ENCODE measurements around the gene OLA1. TPM values are rescaled to one million over a fixed set of nuclear protein-coding genes. Genes with fewer than 3 reads are reported as not detected.

OLA1 gene
- total RNA-seq, 1 experiment from 2014 or later, result 198 TPM

DNA sequence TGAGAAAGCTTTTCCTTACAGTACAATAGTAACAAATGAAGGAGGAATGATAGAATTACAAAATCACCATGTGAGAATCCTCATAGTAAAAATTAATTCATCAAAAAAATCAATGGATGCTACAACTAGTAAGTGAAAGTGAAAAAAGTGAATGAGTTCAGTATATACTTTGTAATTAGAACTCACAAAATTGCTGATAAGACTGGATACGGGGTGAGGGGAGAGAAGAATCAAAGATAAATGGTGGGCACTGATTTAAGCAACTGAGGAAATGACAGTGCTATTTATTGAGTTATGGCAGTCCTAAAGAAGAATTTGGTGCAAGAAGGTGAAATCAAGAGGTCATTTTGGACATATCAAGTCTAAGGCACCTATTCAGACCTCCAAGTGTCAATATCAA is 20.6 kb downstream of the OLA1 start:
- DNase-seq (ENCODE audit: extremely low read depth, low read depth), result no peak

DNA sequence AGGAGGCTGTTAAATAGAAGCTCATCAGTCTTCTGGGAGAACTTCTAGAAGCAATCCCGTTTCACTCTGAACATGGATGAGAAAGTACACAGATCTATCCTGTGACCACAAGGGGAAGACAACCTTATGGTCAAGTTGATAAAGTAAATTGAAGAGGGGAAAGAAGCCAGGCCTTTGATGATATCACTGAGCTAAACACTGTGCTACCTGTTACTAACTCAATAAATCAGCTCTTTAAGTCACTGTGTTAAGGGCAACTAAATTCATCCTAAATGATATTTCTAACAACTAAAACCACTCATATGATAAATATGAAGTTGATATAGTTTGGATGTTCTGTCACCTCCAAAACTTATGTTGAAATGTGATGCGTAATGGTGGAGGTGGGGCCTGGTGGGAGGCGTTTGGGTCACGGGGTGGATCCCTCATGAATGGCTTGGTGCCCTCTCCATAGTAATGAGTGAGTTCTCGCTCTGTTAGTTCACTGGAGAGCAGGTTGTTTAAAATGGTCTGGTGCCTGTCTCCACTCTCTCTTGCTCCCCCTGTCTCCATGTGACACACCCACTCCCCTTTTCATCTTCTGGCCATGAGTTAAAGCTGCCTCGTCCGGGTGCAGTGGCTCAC is 23.6 kb downstream of the OLA1 start:
- DNase-seq (ENCODE audit: extremely low read depth, low read depth), result no peak

DNA sequence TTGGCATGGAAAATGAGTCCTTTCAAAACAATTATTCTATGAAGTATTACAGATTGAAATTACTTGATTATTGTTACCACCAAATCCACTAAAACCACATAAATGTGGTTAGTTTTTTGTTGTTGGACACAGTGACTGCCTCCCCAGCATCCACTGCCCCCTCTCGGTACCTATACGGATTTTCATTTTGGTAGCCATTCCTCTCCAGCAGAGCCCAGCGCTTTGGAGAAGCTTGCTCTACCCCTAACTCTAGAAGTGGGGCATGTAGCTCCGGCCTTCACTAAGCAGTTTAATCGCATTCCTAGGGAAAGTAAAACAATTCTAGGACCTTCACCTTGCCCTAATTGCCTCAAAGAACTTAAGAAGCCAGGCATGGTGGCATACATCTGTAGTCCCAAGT is 24.2 kb downstream of the OLA1 start:
- no peak for DNase-seq (ENCODE audit: extremely low read depth, low read depth)

DNA sequence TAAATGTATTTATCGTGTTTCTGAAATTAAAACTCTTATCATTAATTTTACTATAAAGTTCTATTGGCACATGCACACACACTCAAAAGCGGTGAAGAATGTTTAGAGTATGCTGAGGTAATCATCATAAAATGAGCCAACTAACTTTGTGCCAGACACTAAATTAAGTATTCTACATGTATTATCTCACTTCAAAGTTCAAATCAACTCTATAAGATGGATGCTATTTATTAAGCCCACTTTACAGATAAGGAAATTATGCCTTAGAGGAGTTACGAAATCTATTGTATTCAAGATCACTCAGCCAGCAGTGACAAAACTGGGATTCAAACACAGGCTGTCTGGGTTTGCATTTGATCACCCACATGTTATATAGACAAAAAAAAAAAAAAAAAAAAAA is 24.9 kb downstream of the OLA1 start:
- DNase-seq (ENCODE audit: extremely low read depth, low read depth), result no peak

DNA sequence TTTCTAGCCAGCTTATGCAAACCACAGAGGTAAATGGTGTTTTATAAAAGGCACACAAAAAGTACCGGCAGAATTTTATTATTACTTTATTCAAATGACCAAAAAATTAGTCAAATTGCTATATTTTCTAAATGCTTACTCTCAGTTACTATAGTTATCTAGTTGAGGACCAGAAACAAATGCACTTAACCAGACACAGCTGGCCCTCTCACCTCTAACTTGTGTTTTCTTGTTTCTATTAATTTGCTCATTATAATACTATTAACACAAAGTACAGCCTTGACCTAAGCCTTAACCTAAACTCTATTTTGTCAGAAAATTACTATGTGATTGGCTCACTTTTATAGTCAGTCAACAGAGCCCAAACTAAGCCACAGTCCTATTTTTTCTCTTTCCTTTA is 26.2 kb downstream of the OLA1 start:
- no peak for DNase-seq (ENCODE audit: extremely low read depth, low read depth)

DNA sequence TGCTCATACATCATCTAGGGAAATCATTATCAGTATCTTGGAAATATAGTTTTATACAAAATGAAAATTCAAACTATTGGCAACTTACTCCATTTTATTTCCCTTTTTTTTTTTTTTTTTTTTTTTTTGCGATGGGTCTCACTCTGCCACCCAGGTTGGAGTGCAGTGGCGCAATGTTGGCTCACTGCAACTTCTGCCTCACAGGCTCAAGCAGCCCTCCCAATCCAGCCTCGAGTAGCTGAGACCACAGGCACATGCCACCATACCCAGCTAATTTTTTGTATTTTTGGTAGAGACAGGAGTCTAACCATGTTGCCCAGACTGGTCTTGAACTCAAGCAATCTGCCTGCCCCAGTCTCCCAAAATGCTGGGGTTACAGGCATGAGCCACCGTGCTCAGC is 29.0 kb downstream of the OLA1 start:
- no peak for DNase-seq (ENCODE audit: extremely low read depth, low read depth)

DNA sequence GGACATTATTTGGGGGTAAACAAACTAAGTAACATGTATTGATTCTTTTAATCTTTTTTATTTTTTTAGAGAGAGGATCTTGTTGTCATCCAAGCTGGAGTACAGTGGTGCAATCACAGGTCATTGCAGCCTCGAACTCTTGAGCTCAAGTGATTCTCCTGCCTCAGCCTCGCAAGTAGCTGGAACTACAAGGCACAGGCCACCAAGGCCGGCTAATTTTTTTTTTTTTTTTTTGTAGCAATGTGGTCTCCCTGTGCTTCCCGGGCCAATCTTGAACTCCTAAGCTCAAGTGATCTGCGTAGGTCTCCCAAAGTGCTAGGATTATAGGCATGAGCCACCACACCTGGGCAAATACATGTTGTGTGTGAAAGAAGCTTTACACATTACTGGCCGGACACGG is 29.6 kb downstream of the OLA1 start:
- DNase-seq (ENCODE audit: extremely low read depth, low read depth), result no peak

DNA sequence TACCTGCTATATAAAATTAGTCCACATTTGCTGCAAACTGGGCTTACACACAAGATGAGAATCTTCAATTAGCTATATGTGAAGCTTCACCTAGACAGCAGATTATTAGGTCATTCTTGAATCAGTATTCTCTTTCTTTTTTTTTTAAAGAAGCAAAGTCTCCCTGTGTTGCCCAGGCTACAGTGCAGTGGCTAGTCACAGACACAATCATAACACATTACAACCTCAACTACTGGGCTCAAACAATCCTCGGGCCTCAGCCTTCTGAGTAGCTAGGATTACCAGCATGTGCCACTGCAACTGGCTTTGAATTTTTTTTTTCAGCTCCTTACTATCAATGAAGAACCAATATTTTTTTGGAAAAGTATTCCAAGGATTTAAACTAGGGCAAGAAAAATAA is 30.5 kb downstream of the OLA1 start:
- no peak for DNase-seq (ENCODE audit: extremely low read depth, low read depth)

DNA sequence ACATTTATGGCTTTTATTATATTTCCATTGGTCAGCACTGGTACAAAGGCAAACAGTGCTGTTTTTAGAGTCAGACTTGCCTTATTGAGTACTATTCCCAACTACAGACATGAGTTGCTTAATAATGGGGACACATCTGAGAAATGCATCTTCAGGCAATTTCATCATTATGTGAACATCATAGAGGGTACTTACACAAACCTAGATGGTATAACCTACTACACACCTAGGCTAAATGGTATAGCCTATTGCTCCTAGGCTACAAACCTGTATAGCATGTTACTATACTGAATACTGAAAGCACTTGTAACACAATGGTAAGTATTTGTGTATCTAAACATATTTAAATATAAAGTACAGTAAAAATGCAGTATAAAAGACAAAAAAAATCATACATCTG is 36.4 kb downstream of the OLA1 start:
- no peak for DNase-seq (ENCODE audit: extremely low read depth, low read depth)

DNA sequence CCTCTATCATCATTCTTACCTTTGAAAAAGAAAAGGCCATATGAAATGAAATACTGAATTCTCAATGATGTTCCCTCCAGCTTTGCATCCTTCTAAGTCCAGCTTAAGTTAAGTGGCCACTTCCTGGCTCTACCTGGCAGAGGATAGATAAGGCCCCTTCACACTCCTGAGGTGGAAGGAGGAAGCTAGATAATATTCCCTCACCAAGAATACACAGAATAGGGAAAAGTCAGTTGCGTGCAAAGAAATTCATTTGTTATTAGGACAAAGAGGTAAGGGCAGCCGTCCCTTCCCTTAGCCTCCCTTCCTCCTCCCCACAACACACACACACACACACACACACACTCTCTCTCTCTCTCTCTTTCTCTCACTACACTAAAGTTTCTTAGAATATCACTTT is 37.5 kb downstream of the OLA1 start:
- no peak for DNase-seq (ENCODE audit: extremely low read depth, low read depth)

DNA sequence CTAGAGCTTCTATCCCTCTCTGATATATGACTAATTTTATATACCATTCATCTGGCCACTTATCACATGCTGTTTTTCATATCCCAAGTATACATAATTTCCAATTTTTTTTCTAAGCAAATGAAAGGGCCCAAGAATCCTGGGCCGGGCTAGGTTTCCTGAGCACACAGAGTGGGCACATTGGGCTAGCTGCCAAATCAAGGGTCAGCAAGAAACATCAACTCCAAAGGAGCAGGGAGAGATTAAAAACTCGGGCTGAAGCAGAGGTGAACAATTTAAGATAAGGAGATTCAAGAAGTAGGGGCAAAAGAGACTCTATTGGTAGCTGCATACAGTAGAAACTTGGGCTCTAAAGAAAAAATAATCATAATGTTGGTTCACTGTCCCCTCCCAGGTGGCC is 39.0 kb downstream of the OLA1 start:
- no peak for DNase-seq (ENCODE audit: extremely low read depth, low read depth)

DNA sequence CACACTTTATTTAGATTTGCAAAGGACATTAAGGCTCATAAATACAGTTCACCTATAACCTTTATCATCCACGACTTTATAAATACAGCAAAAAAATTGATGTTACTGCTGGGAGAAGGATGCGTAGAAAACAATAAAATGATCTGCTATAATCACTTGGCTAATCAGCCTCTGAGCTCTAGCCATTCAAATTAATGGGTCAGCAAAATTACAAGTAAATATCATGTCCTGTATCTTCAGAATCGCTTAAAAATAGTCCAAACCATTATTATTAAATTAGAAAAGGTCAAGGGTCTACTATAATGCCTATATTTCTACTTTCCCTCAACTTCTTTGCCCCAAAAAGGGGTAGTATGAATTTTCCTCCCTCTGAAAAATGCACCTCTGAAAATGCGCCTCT is 40.3 kb downstream of the OLA1 start:
- no peak for DNase-seq (ENCODE audit: extremely low read depth, low read depth)

DNA sequence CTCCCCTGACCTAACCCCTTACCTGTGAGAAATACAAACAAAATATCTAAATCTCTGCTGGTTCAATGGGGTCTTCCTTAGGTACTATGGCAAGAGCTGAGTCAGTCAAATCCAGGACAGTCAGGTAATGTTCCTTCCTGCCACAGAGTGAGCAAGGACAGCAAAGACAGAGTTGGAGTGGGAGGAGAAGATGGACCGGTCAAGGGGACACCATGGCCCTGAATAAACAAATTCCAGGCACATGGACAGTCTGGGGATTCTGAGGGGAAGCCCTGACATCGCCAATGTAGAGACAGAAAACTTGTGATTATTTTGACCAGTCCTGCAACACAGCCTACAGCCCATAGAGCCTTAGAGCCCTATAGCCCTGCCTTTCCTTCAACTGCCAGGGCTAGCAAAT is 42.8 kb downstream of the OLA1 start:
- no peak for DNase-seq (ENCODE audit: extremely low read depth, low read depth)

DNA sequence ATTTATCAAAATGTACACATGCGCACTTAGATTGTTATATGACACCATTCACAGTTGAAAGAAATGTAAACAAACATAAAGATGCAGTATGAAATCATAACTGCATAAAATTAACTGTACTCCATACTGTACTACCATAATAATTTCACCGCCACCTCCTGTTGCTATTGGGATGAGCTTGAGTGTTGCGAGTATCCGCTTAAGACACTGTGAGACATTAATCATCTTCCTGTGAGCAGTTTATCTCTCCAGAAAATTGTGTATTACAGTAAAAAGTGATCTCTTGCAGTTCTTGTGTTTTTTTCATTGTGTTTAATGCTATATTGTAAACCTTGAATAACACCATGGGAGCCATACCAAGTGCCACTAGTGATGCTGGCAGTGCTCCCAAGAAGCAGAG is 46.1 kb downstream of the OLA1 start:
- DNase-seq (ENCODE audit: extremely low read depth, low read depth), result no peak

DNA sequence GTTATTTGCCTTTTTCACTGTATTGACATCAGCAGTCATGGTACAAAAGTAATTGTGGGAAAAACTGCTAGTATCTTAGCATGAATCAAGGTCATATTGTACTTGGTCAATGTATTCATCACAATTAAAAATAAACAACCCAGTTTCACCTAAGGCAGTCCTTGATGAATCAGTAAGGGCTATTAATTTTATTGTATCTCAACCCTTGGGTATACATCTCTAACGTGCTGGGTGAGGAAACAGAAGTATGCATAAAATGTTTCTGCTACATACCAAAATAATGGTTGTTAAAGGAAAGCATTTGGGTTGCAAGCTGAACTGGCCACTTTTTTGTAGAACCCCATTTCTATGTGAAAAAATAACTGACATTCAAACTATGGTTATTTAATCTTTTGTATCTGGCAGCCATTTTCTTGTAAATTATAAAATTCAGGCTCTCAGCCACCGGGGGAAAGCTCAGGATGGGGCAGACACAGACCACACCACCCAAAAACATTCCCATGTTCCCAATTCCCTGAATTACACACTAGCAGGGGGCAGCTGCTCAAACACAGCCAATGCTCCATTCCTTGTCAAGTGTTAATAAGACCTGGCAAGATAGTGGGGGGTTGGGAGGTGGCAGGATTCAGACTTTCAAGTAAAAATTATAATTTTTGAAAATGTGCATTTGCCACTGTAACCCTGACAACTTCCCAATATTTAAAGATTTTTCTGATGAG is 49.3 kb downstream of the OLA1 start:
- no peak for DNase-seq (ENCODE audit: extremely low read depth, low read depth)

DNA sequence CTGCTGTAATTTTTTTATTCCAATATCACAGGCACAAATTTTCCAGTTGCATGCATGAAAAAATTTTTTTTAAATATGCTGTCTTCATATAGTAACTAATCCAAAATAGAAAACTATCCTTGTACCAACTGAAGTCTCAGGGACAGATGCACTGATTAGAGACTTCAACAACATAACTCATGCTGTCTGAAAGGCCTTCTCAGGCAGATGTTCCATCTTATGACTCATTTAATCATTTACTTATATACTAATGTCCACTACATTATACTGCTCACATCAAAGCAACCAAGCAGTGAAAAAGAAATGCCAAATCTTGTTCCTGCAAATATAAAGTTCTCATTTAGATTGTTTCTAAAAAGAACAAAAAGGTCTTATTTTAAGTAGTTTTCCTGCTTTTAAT is 53.1 kb downstream of the OLA1 start:
- no peak for DNase-seq (ENCODE audit: extremely low read depth, low read depth)

DNA sequence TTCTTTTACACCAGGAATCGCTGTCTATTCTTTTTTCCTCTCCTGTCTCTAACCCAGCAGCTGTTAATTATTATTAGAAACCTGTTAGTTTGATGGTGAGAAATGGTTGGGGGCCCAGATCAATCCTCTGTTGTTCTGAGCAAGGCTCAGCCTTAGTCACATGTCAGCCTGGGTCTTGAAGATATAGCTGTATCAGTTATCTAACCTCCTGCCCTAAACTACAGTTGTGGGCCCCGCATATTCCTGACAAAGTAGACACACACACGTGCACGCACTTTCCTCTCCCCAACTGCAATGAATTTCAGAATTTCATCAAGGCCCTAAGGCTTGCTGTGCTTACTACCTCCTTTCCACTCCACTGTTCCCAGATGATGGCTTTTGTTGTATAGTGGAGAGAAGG is 54.6 kb downstream of the OLA1 start:
- no peak for DNase-seq (ENCODE audit: extremely low read depth, low read depth)

DNA sequence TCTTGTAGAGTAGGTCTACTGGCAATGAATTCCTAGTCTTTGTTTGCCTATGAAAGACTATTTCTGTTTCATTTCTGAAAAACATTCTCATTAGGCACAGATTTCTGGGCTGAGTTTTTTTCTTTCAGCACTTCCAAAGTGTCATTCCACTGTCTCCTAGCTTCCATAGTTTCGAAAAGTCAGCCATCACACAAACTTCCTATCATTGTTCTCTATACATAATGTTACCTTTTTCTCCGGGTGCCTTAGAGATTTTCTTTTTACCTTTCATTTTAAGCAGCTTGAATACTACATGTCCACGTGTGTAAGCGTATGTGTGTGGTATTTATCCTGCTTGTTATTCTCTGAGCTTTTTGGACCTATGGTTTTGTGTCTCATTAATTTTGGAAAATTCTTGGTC is 55.7 kb downstream of the OLA1 start:
- DNase-seq (ENCODE audit: extremely low read depth, low read depth), result no peak

DNA sequence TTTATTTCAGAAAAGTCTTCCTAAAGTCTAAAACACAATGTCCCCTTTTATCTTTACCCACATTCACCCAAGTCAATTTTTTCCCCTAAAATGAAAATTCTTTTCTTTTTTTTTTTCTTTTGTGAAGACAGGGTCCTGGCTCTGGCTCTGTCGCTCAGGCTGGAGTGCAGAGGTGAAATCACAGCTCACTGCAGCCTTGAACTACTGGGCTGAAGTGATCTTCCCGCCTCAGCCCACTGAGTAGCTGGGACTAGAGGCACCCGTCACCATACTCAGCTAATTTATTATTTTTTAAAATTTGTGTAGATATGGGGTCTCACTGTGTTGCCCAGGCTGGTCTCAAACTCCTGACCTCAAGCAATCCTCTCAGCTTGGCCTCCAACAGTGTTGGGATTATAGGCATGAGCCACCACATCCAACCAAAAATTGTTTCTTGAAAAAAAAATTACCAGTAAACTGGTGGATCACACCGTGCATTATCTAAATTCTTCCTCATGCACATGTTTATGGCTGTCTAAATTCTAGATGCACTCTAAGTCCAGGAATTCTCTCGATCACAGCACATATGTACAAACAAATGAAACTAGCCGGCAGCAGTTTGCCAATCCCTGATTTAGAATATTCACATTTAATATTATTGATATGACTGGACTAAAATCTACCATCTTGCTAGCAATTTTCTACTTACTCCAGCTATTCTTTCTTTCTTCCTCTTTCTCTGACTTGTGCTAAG is 56.8 kb downstream of the OLA1 start:
- DNase-seq (ENCODE audit: extremely low read depth, low read depth), result no peak

DNA sequence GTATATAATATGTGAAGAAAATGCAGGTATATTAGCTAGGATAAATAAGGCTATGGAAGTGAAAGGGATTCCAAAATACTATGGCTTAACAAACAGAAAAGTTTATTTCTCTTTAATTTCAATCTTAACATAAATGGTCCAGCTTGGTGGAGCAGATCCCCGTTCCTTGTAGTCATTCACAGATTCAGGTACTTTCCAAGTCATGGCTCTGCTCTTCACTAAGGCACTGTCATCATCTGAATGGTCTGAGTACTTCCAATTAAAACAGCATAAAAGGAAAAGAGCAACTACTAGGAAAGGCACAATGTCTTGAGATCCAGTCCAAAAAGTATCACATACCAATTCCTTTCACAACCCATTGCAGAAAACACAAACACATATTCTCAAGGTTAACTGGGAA is 63.4 kb downstream of the OLA1 start:
- no peak for DNase-seq (ENCODE audit: extremely low read depth, low read depth)

DNA sequence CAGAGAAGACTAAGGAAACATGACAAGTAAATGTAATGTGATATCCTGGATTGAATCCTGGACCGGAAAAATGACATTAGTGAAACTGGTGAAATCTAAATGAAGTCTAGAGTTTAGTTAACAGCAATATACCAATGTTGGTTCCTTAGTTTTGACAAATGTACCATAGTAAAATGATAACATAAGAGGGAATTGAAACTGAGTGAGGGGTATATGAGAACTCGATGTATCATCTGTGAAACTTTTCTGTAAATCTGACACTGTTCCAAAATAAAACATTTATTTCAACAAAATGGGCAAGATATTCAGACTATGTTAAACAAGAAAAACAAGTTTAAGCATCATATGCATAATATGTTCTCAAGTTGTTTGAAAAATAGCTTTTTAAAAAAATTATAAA is 63.8 kb downstream of the OLA1 start:
- no peak for DNase-seq (ENCODE audit: extremely low read depth, low read depth)

DNA sequence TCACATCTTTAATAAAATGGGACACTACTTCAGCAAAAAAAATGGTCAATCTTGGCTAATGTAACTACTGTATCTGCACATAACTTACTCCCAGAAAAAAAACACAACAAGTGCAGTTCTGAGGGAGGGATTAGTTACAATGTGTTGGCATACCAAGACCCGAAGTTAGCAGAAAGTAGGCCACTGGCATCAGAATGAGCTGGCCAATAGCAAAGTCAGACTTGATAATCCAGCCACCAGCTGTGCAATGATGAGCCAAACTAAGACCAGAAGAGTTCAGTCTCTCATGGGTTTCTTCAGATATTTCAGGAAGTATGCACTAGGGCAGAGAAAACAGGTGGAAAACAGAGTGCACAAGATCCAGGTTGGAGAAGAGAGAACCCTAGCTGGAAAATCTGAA is 65.3 kb downstream of the OLA1 start:
- DNase-seq (ENCODE audit: extremely low read depth, low read depth), result no peak

Measured in NCI-H460 (cell line).